ENCODE measurements around the gene ATP9A. TPM values are rescaled to one million over a fixed set of nuclear protein-coding genes. Genes with fewer than 3 reads are reported as not detected.
"Not testable (repeated sequence)": the region's sequence is repeated elsewhere in the genome, so short reads cannot be mapped to it uniquely, and the experiment has no call there.

The ATP9A gene
- total RNA-seq, 1 experiment from 2014 or later: 7.3 TPM

- POLR2A ChIA-PET: interaction anchor here (0.6 kb wide), 1 partner anchor 478 kb away, joined by 3 read pairs; no protein-coding TSS in a partner anchor
- Mint-ChIP-seq H3K4me1 (ENCODE audit: insufficient read depth, unreplicated experiment) (no peaks in the 10 kb centered on the region), H3K27ac (ENCODE audit: low read depth, unreplicated experiment) (no peak overlapping the region), H3K9me3 (ENCODE audit: unreplicated experiment) (no peaks in the 10 kb centered on the region), H3K4me3 (ENCODE audit: unreplicated experiment) (no peak overlapping the region), H3K27me3 (ENCODE audit: insufficient read depth, unreplicated experiment) (no peaks in the 10 kb centered on the region), H3K36me3 (ENCODE audit: insufficient read depth, unreplicated experiment) (peaks cover 9% of the 10 kb centered on the region)
- no peak for TF ChIP-seq CTCF (IDR thresholded peaks at IDR 0.05; ENCODE audit: unreplicated experiment)
- no TSS peak for BruUV-seq (replicated peaks)
- intact Hi-C loops (cut with micrococcal nuclease): no loop called here
- CTCF ChIA-PET: interaction anchor here (0.6 to 1.1 kb wide), 2 partner anchors 34 to 332 kb away, joined by 3 to 4 read pairs; no protein-coding TSS in a partner anchor
- no peak for DNase-seq (ENCODE audit: unreplicated experiment)
These were observed 40.3 kb downstream of the ATP9A start for GRCh38 chr20:51727872-51728271.

DNA sequence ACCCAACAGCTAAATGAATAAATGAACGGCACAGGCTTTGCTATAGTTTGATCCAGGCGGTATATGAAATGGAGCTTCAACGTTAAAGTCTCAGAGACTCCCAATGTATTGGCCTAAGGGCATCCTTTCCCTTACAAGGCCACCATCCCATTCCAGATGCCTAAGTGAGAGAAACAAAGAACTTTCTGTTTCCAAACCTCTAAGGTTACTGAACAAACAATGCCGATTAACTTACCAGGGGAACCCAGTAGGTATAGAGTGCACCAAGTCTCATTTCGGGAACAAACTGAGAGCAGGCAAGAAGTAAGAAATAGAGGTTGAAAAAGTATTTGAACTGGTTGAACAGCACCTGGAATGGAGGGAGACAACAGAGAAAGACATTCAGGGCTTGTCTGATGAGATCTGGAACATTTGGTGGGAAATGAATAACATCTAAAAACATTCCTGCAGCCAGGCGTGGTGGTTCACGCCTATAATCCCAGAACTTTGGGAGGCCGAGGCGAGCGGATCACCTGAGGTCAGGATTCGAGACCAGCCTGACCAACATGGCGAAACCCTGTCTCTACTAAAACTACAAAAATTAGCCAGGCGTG lies 42.5 kb downstream of the ATP9A start:
- Mint-ChIP-seq H3K9me3 (ENCODE audit: unreplicated experiment) (no peaks in the 10 kb centered on the region), H3K36me3 (ENCODE audit: insufficient read depth, unreplicated experiment) (peaks cover 13% of the 10 kb centered on the region), H3K4me1 (ENCODE audit: insufficient read depth, unreplicated experiment) (no peaks in the 10 kb centered on the region), H3K4me3 (ENCODE audit: unreplicated experiment) (no peak overlapping the region), H3K27me3 (ENCODE audit: insufficient read depth, unreplicated experiment) (no peaks in the 10 kb centered on the region), H3K27ac (ENCODE audit: low read depth, unreplicated experiment) (no peak overlapping the region)
- POLR2A ChIA-PET: interaction anchor here (0.7 kb wide), 1 partner anchor 95 kb away, joined by 3 read pairs; no protein-coding TSS in a partner anchor
- no peak for TF ChIP-seq CTCF (IDR thresholded peaks at IDR 0.05; ENCODE audit: unreplicated experiment)
- BruUV-seq (replicated peaks): no TSS peak
- CTCF ChIA-PET: interaction anchor here (1.0 kb wide), 1 partner anchor 24 kb away, joined by 7 read pairs; no protein-coding TSS in a partner anchor
- no peak for DNase-seq (ENCODE audit: unreplicated experiment)
- intact Hi-C loops (cut with micrococcal nuclease): no loop called here

GRCh38 chr20:51723026-51723425 lies 45.2 kb downstream of the ATP9A start:
- DNase-seq (ENCODE audit: unreplicated experiment); H3K4me3 Mint-ChIP-seq (ENCODE audit: unreplicated experiment); H3K27me3 Mint-ChIP-seq (ENCODE audit: insufficient read depth, unreplicated experiment); BruUV-seq (replicated peaks); H3K9me3 Mint-ChIP-seq (ENCODE audit: unreplicated experiment); H3K27ac Mint-ChIP-seq (ENCODE audit: low read depth, unreplicated experiment); H3K4me1 Mint-ChIP-seq (ENCODE audit: insufficient read depth, unreplicated experiment); intact Hi-C loops (cut with micrococcal nuclease): not testable (repeated sequence)
- POLR2A ChIA-PET: interaction anchor here (0.6 kb wide), 1 partner anchor 342 kb away, joined by 4 read pairs; no protein-coding TSS in a partner anchor
- peaks cover 12% of the 10 kb centered on the region for H3K36me3 Mint-ChIP-seq (ENCODE audit: insufficient read depth, unreplicated experiment)
- CTCF ChIA-PET: interaction anchor here (0.6 to 1.4 kb wide), 3 partner anchors 9 to 109 kb away, joined by 3 to 7 read pairs (median 4); no protein-coding TSS in a partner anchor

DNA sequence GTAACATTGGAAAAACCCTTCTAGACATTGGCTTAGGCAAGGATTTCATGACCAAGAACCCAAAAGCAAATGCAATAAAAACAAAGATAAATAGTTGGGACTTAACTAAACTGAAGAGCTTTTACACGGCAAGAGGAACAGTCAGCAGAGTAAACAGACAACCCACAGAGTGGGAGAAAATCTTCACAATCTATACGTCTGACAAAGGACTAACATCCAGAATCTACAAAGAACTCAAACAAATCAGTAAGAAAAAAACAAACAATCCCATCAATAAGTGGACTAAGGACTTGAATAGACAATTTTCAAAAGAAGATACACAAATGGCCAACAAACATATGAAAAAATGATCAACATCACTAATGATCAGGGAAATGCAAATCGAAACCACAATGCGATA lies 45.9 kb downstream of the ATP9A start:
- intact Hi-C loops (cut with micrococcal nuclease): not testable (repeated sequence)

GRCh38 chr20:51720854-51721253 lies 47.3 kb downstream of the ATP9A start:
- BruUV-seq (replicated peaks): no TSS peak
- CTCF ChIA-PET: interaction anchor here (0.6 to 0.9 kb wide), 3 partner anchors 20 to 63 kb away, joined by 3 to 9 read pairs (median 6); no protein-coding TSS in a partner anchor
- no peaks in the 10 kb centered on the region for H3K27me3 Mint-ChIP-seq (ENCODE audit: insufficient read depth, unreplicated experiment)
- POLR2A ChIA-PET: interaction anchor here (0.7 to 1.1 kb wide), 2 partner anchors 24 to 790 kb away, joined by 3 read pairs; partner anchors contain the start of gene ADNP
- H3K36me3 Mint-ChIP-seq (ENCODE audit: insufficient read depth, unreplicated experiment): peaks cover 9% of the 10 kb centered on the region
- intact Hi-C loops (cut with micrococcal nuclease): no loop called here
- H3K9me3 Mint-ChIP-seq (ENCODE audit: unreplicated experiment): no peaks in the 10 kb centered on the region
- no peak overlapping the region for H3K27ac Mint-ChIP-seq (ENCODE audit: low read depth, unreplicated experiment)
- TF ChIP-seq CTCF (IDR thresholded peaks at IDR 0.05; ENCODE audit: unreplicated experiment): no peak
- no peaks in the 10 kb centered on the region for H3K4me1 Mint-ChIP-seq (ENCODE audit: insufficient read depth, unreplicated experiment)
- no peak overlapping the region for H3K4me3 Mint-ChIP-seq (ENCODE audit: unreplicated experiment)
- DNase-seq (ENCODE audit: unreplicated experiment): no peak

More for the DNA sequence above, 45.9 kb downstream of the ATP9A start:
- H3K27ac Mint-ChIP-seq (ENCODE audit: low read depth, unreplicated experiment); H3K4me3 Mint-ChIP-seq (ENCODE audit: unreplicated experiment); H3K4me1 Mint-ChIP-seq (ENCODE audit: insufficient read depth, unreplicated experiment); BruUV-seq (replicated peaks); CTCF ChIA-PET; H3K9me3 Mint-ChIP-seq (ENCODE audit: unreplicated experiment); H3K27me3 Mint-ChIP-seq (ENCODE audit: insufficient read depth, unreplicated experiment); DNase-seq (ENCODE audit: unreplicated experiment); POLR2A ChIA-PET; H3K36me3 Mint-ChIP-seq (ENCODE audit: insufficient read depth, unreplicated experiment): not testable (repeated sequence)

Data from MCF 10A (cell line).